ENCODE data around the gene NFYC.

- no peak for TF ChIP-seq EZH2 (IDR thresholded peaks at IDR 0.05; ENCODE audit: insufficient read depth, poor library complexity, severe bottlenecking)
- TF ChIP-seq EZH2phosphoT487 (IDR thresholded peaks at IDR 0.05; ENCODE audit: insufficient read depth, low read depth) = no peak
These were observed 18.1 kb upstream of the NFYC start for GRCh38 chr1:40673452-40673851.
